GM18519 (cell line): ENCODE data around the gene ZNF71.
"Not testable (repeated sequence)": the region's sequence is repeated elsewhere in the genome, so short reads cannot be mapped to it uniquely, and the experiment has no call there.

Experiments used
- ATAC-seq: cut with Tn5 transposase; IDR thresholded peaks from one replicate; pipeline ENCODE4 v1.9.1; 2021; ENCODE audit warnings: mild to moderate bottlenecking, moderate library complexity; ENCODE audit not compliant: unreplicated experiment, low FRiP score

Gene ZNF71

DNA sequence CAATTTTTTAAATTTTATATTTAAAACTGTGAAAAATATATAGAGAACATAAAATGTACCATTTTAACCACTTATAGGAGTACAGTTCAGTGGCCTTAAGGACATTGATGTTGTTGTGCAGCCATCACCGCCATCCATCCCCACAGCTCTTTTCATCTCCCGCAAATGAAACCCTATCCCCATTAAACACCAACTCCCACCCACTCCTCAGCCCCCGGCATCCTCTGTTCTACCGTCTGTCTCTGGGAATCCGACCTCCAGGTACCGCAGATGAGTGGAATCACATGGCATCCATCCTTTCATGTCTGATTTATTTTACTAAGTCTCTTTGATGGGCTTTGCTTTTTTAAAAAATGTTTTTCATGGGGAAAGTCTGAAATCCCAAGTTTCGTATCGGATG is 24.0 kb downstream of the ZNF71 start:
- no peak for ATAC-seq

- ATAC-seq = no peak
These were observed 27.3 kb downstream of the ZNF71 start for GRCh38 chr19:56622374-56622773.

DNA sequence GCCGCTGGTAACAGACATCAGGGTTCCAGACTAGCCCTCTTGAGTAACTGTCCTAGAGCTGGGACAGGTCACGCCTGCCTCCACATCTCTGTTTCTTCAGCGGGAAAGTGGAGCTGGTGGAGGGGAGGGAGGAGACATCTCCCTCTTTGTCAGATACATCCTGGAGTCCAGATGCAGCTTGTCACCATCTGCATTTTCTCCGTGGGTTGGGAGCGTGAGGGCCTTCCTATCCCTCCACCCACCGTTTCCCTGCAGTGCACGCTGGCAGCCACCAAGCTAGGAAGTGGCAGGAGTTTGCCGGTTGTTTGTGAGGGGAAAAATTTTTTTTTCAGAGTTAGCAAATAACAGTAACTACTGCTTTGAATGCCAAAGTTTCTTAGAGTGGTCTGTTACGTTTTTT is 27.9 kb downstream of the ZNF71 start:
- ATAC-seq = no peak

DNA sequence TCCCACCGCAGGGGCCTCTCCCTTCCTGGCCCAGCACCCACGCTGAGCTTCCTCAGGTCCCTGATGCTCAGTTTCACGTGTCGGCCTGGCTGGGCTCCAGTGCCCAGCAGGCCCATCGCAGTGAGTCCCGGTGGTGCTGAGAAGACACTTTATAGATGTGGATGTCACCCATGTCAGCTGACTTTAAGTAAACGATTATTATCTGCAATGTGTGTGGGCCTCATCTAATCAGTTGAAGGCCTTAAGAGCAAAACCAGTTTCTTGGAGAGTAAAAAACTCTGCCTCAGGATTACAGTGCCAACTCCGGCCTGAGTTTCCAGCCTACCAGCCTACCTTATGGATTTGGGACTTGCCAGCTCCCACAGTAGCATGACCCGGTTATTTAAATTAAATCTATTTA is 30.6 kb downstream of the ZNF71 start:
- ATAC-seq = no peak

- ATAC-seq = no peak
These were observed 37.9 kb downstream of the ZNF71 start for GRCh38 chr19:56633021-56633420.

GRCh38 chr19:56637976-56638555 is 43.0 kb downstream of the ZNF71 start:
- ATAC-seq = no peak

- no peak for ATAC-seq
These were observed 44.1 kb downstream of the ZNF71 start for GRCh38 chr19:56639217-56639616.

DNA sequence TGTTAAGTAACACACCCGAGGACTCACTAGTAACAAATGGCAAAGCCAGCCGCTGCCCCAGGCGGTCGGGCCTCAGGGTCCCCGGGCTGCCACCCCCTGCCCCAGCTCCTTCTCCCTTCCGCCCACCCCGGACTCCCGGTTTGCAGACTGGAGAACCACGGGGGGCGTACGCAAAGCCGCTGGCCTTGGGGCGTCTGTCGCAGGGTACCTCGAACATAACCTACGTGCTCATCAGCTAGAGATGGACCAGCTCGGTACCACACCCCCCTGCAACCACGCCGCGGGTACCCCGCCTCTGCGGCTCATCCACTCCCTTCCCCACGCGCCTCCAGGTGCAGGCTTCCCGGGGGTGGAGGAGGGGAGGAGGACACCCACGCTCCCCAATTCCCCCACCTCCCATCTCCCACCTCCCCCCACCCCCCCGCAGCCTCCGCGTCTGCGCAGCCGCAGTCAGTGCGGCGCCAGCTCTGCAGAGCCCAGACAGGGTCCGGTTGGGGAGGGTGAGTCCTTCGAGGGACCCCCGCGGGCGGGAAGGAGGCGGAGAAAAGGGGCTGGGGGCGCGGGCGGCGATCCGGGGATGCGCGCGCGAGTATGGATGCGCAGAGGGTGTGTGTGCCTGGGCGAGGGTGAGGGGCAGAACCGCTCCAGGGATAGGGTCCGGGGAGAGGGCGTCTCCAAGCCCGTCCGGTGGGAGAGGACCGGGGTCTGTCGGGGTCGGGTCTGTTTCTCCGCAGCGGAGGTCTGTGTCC is 47.8 kb downstream of the ZNF71 start, which contains the start of gene SMIM17:
Gene SMIM17, plus strand, starts transcription at position 449 of the 749 bp plus-strand sequence. CDS start 2,509 bp downstream, outside the sequence.
- ATAC-seq = no peak

- ATAC-seq = no peak
These were observed 48.4 kb downstream of the ZNF71 start for GRCh38 chr19:56643460-56643955.

- no peak for ATAC-seq
These were observed 59.0 kb downstream of the ZNF71 start for GRCh38 chr19:56654151-56654550.

- ATAC-seq = no peak
These were observed 65.4 kb downstream of the ZNF71 start for GRCh38 chr19:56660381-56661107.

DNA sequence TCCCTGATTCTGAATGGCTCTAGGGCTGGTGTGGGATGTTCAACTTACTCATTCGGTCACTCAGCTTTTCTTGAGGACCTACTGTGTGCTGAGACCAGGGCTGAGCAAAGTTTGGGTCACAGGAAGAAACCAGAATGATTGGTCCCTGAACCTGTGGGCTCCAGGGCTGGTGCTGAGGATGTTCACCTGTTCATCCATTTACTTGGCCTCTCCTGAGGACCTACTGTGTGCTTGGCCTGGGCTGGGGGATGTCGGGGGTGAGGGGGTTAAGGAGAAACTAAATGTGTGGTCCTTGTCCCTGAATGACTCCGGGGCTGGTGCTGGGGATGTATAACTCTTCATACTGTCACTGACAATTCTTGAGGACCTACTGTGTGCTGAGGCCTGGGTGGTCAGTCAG is 66.1 kb downstream of the ZNF71 start:
- ATAC-seq = no peak

GRCh38 chr19:56663931-56664500 is 68.9 kb downstream of the ZNF71 start:
- ATAC-seq = no peak

GRCh38 chr19:56664511-56664910 is 69.4 kb downstream of the ZNF71 start:
- no peak for ATAC-seq

- no peak for ATAC-seq
These were observed 72.3 kb downstream of the ZNF71 start for GRCh38 chr19:56667311-56667870.

DNA sequence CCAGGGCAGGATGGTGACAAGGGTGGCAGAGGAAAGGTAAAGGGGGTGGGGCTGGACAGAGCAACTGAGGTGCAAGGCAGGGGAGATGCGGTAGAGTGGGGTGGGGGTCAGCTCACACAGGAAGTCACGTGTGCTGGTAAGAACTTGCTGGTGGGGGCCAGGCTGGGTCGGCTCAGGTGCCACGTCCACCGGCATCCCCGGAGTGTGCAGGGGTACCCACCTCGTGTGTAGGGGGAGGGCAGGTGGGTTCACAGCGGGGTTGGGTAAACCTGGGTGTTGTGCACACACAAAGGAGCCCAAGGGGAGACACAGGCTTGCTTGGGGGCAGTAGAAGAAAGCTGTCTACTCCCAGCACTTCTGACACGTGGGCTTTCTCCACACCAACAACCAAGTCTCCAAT is 73.6 kb downstream of the ZNF71 start:
- no peak for ATAC-seq

GRCh38 chr19:56670401-56670960 is 75.4 kb downstream of the ZNF71 start:
- ATAC-seq = no peak

DNA sequence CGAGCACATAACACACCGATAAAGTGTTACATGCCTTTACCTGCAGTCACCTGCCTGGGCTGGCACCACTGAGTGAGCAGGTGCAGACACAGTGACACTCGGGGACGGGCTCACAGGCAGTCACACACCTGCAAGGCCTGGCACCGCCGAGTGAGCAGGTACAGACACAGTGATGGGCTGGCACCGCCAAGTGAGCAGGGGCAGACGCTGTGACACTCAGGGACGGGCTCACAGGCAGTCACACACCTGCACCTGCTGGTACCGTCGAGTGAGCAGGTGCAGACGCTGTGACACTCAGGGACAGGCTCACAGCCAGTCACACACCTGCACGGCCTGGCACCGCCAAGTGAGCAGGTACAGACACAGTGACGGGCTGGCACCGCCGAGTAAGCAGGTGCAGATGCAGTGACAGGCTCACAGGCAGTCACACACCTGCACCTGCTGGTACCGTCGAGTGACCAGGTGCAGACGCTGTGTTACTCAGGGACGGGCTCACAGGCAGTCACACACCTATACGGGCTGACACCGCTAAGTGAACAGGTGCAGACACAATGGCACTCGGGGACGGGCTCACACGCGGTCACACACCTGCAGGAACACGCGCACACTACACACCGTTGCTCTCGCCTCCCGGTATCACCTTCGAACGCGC is 76.0 kb downstream of the ZNF71 start:
- no peak for ATAC-seq

- ATAC-seq = no peak
These were observed 76.5 kb downstream of the ZNF71 start, which contains the start of gene ZNF835 for GRCh38 chr19:56671613-56671994. Gene ZNF835 (minus strand): TSS chr19:56671757. CDS start chr19:56665198, 6,559 bp downstream.

- not testable (repeated sequence) for ATAC-seq
These were observed 77.5 kb downstream of the ZNF71 start for GRCh38 chr19:56672610-56673009.
